Panc1 (cell line): ENCODE results near the gene TMEM131L. TPM values are rescaled to one million over a fixed set of nuclear protein-coding genes. Genes with fewer than 3 reads are reported as not detected.

ENCODE experiments used
- ATAC-seq: fragments of 200-7000 bp; cut with Tn5 transposase; 2 replicates; pipeline ENCODE4 v1.9.1; 2020; ENCODE audit warnings: mild to moderate bottlenecking, moderate library complexity
- BruUV-seq: library from RNA; stranded (reverse); fragments of 400-500 nt; replicated peaks from 2 replicates; lab custom pipeline; 2021; lab: Mats Ljungman, UMichigan
- CTCF ChIA-PET: fragments of 300-600 bp; sonication (Branson Sonifier 250); formaldehyde crosslinking; loops from one replicate; lab custom pipeline; 2022; ENCODE audit warnings: antibody characterized with exemption; lab: Charles Lee
- POLR2A ChIA-PET: fragments of 300-600 bp; sonication (Branson Sonifier 250); formaldehyde crosslinking; loops from one replicate; lab custom pipeline; 2022; ENCODE audit warnings: antibody characterized with exemption; lab: Charles Lee
- DNase-seq: peaks from one replicate; pipeline ENCODE4 v3.0.0-alpha.2; 2010; ENCODE audit warnings: low read depth, low spot score
- H3K27ac ChIP-seq: 2 replicates; pipeline ENCODE4 v1.5.1; 2011; ENCODE audit warnings: mild to moderate bottlenecking, low read length, inconsistent platforms
- H3K27me3 ChIP-seq: fragments of 200-500 bp; sonication (Bioruptor generic); 2 replicates; pipeline ENCODE4 v1.6.0; 2014; ENCODE audit warnings: low read length, inconsistent platforms; ENCODE audit not compliant: control insufficient read depth, insufficient read depth
- H3K36me3 ChIP-seq: fragments of 200-500 bp; sonication (Bioruptor generic); 2 replicates; pipeline ENCODE4 v1.5.1; 2014; ENCODE audit warnings: inconsistent platforms, mild to moderate bottlenecking, low read length, moderate library complexity; ENCODE audit not compliant: control insufficient read depth, insufficient read depth
- H3K4me1 ChIP-seq: 2 replicates; pipeline ENCODE4 v1.5.1; 2011; ENCODE audit warnings: inconsistent platforms, mild to moderate bottlenecking, low read length, moderate library complexity; ENCODE audit not compliant: control insufficient read depth, insufficient read depth
- H3K4me3 ChIP-seq, 2 experiments: 2 replicates each; pipeline ENCODE4 v1.5.1; 2011 to 2012; ENCODE audit warnings: low read depth in 2 of 2, low read length in 2 of 2, mild to moderate bottlenecking in 2 of 2, inconsistent platforms in 1 of 2, moderate library complexity in 1 of 2
- H3K9me3 ChIP-seq: fragments of 200-500 bp; sonication (Bioruptor generic); 2 replicates; pipeline ENCODE4 v1.5.1; 2014; ENCODE audit warnings: low read depth, mild to moderate bottlenecking, inconsistent platforms, low read length, moderate library complexity; ENCODE audit not compliant: control insufficient read depth, insufficient read depth
- POLR2AphosphoS5 ChIP-seq: IDR thresholded peaks from 2 replicates; pipeline ENCODE4 v1.6.1; 2012; ENCODE audit warnings: mild to moderate bottlenecking, low read depth, low read length, moderate library complexity
- SIN3A ChIP-seq: IDR thresholded peaks from 2 replicates; pipeline ENCODE4 v1.6.1; 2012; ENCODE audit warnings: low read depth, mild to moderate bottlenecking, low read length, moderate library complexity, borderline replicate concordance; ENCODE audit not compliant: insufficient read depth
- TCF7L2 ChIP-seq: IDR thresholded peaks from 2 replicates; pipeline ENCODE4 v1.6.1; 2011; ENCODE audit warnings: mild to moderate bottlenecking, low read depth, low read length, inconsistent platforms
- in situ Hi-C: cut with HindIII; loops from 2 replicates; pipeline ENCODE4 v1.10.0; 2016; ENCODE audit warnings: low sequenced_read_pairs, low pct_unique_long_range_greater_than_20kb
- intact Hi-C: fragments of 100-400 bp; cut with micrococcal nuclease; formaldehyde crosslinking; loops from one replicate; pipeline ENCODE4 v1.10.0; 2022; ENCODE audit not compliant: unreplicated experiment
- total RNA-seq: library from RNA; stranded (reverse); gene quantifications from one replicate; pipeline ENCODE4 v1.2.1, GENCODE V29; 2021; ENCODE audit not compliant: unreplicated experiment
- TF ChIP-seq, protein P1 (sequence below): fragments of 450-650 bp; IDR thresholded peaks from 2 replicates; pipeline ENCODE4 v1.5.1; 2017; ENCODE audit warnings: mild to moderate bottlenecking
- TF ChIP-seq, protein P2 (sequence below), 2 experiments: IDR thresholded peaks; 2 replicates each; pipeline ENCODE4 v1.6.1; 2011 to 2012; ENCODE audit warnings: low read depth in 2 of 2, control low read depth in 1 of 2, low read length in 1 of 2, mild to moderate bottlenecking in 1 of 2, moderate library complexity in 1 of 2; ENCODE audit not compliant: insufficient read depth in 1 of 2

Gene TMEM131L
- total RNA-seq, 1 experiment from 2014 or later: 13.5 TPM

- Histone ChIP-seq H3K27ac (no peak overlapping the region), H3K4me1 (no peaks in the 10 kb centered on the region), H3K9me3 (no peaks in the 10 kb centered on the region), H3K4me3 (no peak overlapping the region), H3K27me3 (no peaks in the 10 kb centered on the region), H3K36me3 (no peaks in the 10 kb centered on the region)
- CTCF ChIA-PET: no interaction called here
- TF ChIP-seq TCF7L2 (no peak), POLR2AphosphoS5 (no peak), SIN3A (no peak)
- TF ChIP-seq, protein P1, sequence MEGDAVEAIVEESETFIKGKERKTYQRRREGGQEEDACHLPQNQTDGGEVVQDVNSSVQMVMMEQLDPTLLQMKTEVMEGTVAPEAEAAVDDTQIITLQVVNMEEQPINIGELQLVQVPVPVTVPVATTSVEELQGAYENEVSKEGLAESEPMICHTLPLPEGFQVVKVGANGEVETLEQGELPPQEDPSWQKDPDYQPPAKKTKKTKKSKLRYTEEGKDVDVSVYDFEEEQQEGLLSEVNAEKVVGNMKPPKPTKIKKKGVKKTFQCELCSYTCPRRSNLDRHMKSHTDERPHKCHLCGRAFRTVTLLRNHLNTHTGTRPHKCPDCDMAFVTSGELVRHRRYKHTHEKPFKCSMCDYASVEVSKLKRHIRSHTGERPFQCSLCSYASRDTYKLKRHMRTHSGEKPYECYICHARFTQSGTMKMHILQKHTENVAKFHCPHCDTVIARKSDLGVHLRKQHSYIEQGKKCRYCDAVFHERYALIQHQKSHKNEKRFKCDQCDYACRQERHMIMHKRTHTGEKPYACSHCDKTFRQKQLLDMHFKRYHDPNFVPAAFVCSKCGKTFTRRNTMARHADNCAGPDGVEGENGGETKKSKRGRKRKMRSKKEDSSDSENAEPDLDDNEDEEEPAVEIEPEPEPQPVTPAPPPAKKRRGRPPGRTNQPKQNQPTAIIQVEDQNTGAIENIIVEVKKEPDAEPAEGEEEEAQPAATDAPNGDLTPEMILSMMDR: no peak
- TF ChIP-seq, protein P2, sequence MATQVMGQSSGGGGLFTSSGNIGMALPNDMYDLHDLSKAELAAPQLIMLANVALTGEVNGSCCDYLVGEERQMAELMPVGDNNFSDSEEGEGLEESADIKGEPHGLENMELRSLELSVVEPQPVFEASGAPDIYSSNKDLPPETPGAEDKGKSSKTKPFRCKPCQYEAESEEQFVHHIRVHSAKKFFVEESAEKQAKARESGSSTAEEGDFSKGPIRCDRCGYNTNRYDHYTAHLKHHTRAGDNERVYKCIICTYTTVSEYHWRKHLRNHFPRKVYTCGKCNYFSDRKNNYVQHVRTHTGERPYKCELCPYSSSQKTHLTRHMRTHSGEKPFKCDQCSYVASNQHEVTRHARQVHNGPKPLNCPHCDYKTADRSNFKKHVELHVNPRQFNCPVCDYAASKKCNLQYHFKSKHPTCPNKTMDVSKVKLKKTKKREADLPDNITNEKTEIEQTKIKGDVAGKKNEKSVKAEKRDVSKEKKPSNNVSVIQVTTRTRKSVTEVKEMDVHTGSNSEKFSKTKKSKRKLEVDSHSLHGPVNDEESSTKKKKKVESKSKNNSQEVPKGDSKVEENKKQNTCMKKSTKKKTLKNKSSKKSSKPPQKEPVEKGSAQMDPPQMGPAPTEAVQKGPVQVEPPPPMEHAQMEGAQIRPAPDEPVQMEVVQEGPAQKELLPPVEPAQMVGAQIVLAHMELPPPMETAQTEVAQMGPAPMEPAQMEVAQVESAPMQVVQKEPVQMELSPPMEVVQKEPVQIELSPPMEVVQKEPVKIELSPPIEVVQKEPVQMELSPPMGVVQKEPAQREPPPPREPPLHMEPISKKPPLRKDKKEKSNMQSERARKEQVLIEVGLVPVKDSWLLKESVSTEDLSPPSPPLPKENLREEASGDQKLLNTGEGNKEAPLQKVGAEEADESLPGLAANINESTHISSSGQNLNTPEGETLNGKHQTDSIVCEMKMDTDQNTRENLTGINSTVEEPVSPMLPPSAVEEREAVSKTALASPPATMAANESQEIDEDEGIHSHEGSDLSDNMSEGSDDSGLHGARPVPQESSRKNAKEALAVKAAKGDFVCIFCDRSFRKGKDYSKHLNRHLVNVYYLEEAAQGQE (IDR thresholded peaks at IDR 0.05; ENCODE audit: insufficient read depth in 1 of 2, low read depth in 2 of 2, low read length in 1 of 2): no peak
- no peak for DNase-seq
- no TSS peak for BruUV-seq
- intact Hi-C loops: no loop called here
- POLR2A ChIA-PET: no interaction called here
- in situ Hi-C loops: no loop called here
- ATAC-seq: no peak
Measured at GRCh38 chr4:153497988-153498967, 32.1 kb downstream of the TMEM131L start.

DNA sequence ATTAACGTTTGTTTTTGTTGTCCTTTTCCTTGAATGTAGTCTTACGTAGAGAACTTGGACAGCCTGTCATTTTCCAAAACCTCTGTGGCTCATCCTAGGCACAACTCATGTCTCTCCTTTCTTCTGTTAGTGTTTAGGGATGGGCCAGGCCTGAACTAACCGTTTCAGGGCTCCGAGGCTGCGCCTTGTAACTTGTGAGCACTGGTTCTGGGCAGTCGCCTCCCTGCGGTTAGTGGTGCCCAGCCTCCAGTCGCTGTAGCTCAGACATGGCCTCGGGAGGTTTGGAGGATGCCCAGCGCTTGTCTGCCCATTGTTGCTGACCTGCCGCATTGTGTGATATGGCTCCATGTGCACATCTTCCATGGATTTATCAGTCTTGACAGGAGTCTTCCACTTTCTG is 32.8 kb downstream of the TMEM131L start:
- DNase-seq (no peak), ATAC-seq (no peak)
- in situ Hi-C loops (no loop called here), intact Hi-C loops (no loop called here)
- Histone ChIP-seq H3K27me3 (no peaks in the 10 kb centered on the region), H3K4me1 (no peaks in the 10 kb centered on the region), H3K9me3 (no peaks in the 10 kb centered on the region), H3K27ac (no peak overlapping the region), H3K4me3 (no peak overlapping the region), H3K36me3 (no peaks in the 10 kb centered on the region)
- BruUV-seq: no TSS peak
- ChIA-PET POLR2A (no interaction called here), CTCF (interaction anchor here (0.7 kb wide), 1 partner anchor 251 kb away, joined by 7 read pairs; no protein-coding TSS in a partner anchor)
- TF ChIP-seq SIN3A: no peak
- no peak for TF ChIP-seq POLR2AphosphoS5
- TF ChIP-seq TCF7L2: no peak
- TF ChIP-seq, protein P1: no peak
- TF ChIP-seq, protein P2 (IDR thresholded peaks at IDR 0.05; ENCODE audit: insufficient read depth in 1 of 2, low read depth in 2 of 2, low read length in 1 of 2): no peak
